Transverse colon (tissue), 4 donors: Measurements from ENCODE around the gene NOC2L. TPM values are rescaled to one million over a fixed set of nuclear protein-coding genes. Genes with fewer than 3 reads are reported as not detected.
A peak's percentile ranks its signal among the peaks of the same experiment; 100 is the strongest.

Source experiments
- DNase-seq: peaks from one replicate; pipeline ENCODE4 v3.0.0-alpha.2; 2019
- H3K27ac ChIP-seq, 4 donors: fragments of 200-600 bp; sonication (generic); 2 replicates each; pipeline ENCODE4 v1.5.1; 2016 to 2018; ENCODE audit warnings: inconsistent platforms in 4 of 4
- H3K27me3 ChIP-seq: fragments of 200-600 bp; sonication (generic); 2 replicates; pipeline ENCODE4 v1.5.1; 2017; ENCODE audit warnings: inconsistent platforms
- H3K36me3 ChIP-seq, 4 donors: fragments of 200-600 bp; sonication (generic); 2 replicates each; pipeline ENCODE4 v1.5.1; 2017 to 2019; ENCODE audit warnings: inconsistent platforms in 4 of 4
- H3K4me1 ChIP-seq, 4 donors: fragments of 200-600 bp; sonication (generic); 2 replicates each; pipeline ENCODE4 v1.5.1; 2017 to 2020; ENCODE audit warnings: inconsistent platforms in 4 of 4
- H3K4me3 ChIP-seq, 4 donors: fragments of 200-600 bp; sonication (generic); 1 replicate in 1 of 4; 2 replicates in 3 of 4; pipeline versions ENCODE4 v1.5.1 to v1.6.1; 2017 to 2019; ENCODE audit warnings: inconsistent platforms in 4 of 4
- H3K9me3 ChIP-seq, 2 donors: fragments of 200-600 bp; sonication (generic); 2 replicates each; pipeline ENCODE4 v1.5.1; 2017 to 2019; ENCODE audit warnings: inconsistent platforms in 2 of 2
- EP300 ChIP-seq: sonication (generic); formaldehyde crosslinking; IDR thresholded peaks from one replicate; pipeline ENCODE4 v1.6.1; 2017; ENCODE audit warnings: antibody characterized with exemption, low read depth
- POLR2A ChIP-seq: fragments of 450-650 bp; IDR thresholded peaks from one replicate; pipeline ENCODE4 v1.6.1; 2016; ENCODE audit warnings: antibody characterized with exemption, mild to moderate bottlenecking, moderate library complexity
- POLR2AphosphoS5 ChIP-seq, 3 donors: sonication (generic); formaldehyde crosslinking; IDR thresholded peaks; one replicate each; pipeline ENCODE4 v1.6.1; 2016; ENCODE audit warnings: antibody characterized with exemption in 3 of 3
- whole genome bisulfite sequencing, 2 donors: methylation state at CpG; one replicate each; pipeline ENCODE4 v1.1.5; 2018; ENCODE audit warnings: low coverage in 1 of 2; 5-methylcytosine and 5-hydroxymethylcytosine counted together
- in situ Hi-C, 4 donors: fragments of 200-750 bp; cut with MboI; loops; one replicate each; pipeline versions ENCODE4 v1.15.0 to v1.15.1; 2017; ENCODE audit warnings: low sequenced_read_pairs in 3 of 4, low pct_ligation_motif_present in 1 of 4, low pct_unique_long_range_greater_than_20kb in 1 of 4
- intact Hi-C: fragments of 100-400 bp; cut with DNase I; formaldehyde crosslinking; loops from one replicate; pipeline ENCODE4 v1.15.1; 2023; ENCODE audit warnings: low total_unique reads
- total RNA-seq, 4 donors: library from RNA; depleted of rRNA; stranded (reverse); fragments of >200 nt; gene quantifications; one replicate each; pipeline ENCODE4 v1.1.0, GENCODE V29; 2016
- TF ChIP-seq, protein P1 (sequence below), 5 experiments: fragments of 200-600 bp in 3 of 5; fragments of 450-650 bp in 2 of 5; sonication (generic) in 3 of 5; IDR thresholded peaks; 1 replicate in 2 of 5; 2 replicates in 3 of 5; pipeline ENCODE4 v1.5.1; 2016 to 2017; ENCODE audit warnings: antibody characterized with exemption in 5 of 5, inconsistent platforms in 3 of 5, mild to moderate bottlenecking in 2 of 5, moderate library complexity in 1 of 5

NOC2L gene
- total RNA-seq, 4 donors from 2014 or later, result 17.6 to 50.4 (median 31.6) TPM

DNA sequence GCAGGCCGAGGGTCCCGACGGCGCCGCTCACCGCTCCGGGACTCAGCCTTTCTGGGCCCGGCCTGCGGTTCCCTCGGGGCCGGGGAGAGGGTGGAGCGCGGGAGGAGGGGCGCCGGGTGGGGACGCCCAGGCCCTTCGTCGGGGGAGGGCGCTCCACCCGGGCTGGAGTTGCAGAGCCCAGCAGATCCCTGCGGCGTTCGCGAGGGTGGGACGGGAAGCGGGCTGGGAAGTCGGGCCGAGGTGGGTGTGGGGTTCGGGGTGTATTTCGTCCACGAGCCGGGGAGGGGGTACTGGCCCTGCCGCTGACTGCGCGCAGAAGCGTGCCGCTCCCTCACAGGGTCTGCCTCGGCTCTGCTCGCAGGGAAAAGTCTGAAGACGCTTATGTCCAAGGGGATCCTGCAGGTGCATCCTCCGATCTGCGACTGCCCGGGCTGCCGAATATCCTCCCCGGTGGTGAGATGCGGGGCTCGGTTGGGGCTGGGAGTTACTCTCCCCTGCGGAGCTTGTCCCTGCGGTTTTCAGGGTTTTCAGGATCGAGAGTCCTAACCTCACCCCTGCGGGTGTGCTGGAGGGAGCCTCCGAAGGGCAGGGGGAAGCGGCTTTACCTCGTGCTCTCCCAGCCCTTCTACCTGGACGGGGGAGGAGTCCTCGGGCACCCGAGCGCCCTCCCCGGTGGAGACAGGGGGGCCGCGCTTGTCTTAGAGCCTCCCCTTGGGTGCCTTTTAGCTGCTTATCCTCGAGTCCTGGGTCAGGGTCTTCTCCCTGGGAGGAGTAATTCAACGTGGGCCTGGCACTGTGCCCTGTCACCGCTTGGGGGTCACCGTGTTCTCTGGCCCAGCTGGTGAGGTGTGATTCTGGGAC, 33.3 kb downstream of the NOC2L start:
- H3K4me3 ChIP-seq, result peak overlapping the region in 2 of 4 donors; percentile 52 to 54
- no peak overlapping the region for H3K27ac ChIP-seq
- intact Hi-C loops (no loop called here), in situ Hi-C loops (no loop called here)
- peaks cover 18 to 35% (median 29%) of the 10 kb centered on the region in 4 donors for H3K4me1 ChIP-seq
- H3K9me3 ChIP-seq, result no peaks in the 10 kb centered on the region
- DNase-seq, result no peak
- TF ChIP-seq, protein P1, sequence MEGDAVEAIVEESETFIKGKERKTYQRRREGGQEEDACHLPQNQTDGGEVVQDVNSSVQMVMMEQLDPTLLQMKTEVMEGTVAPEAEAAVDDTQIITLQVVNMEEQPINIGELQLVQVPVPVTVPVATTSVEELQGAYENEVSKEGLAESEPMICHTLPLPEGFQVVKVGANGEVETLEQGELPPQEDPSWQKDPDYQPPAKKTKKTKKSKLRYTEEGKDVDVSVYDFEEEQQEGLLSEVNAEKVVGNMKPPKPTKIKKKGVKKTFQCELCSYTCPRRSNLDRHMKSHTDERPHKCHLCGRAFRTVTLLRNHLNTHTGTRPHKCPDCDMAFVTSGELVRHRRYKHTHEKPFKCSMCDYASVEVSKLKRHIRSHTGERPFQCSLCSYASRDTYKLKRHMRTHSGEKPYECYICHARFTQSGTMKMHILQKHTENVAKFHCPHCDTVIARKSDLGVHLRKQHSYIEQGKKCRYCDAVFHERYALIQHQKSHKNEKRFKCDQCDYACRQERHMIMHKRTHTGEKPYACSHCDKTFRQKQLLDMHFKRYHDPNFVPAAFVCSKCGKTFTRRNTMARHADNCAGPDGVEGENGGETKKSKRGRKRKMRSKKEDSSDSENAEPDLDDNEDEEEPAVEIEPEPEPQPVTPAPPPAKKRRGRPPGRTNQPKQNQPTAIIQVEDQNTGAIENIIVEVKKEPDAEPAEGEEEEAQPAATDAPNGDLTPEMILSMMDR (IDR thresholded peaks at IDR 0.05), result no peak
- TF ChIP-seq POLR2AphosphoS5 (IDR thresholded peaks at IDR 0.05), result no peak
- no peak for TF ChIP-seq EP300
- TF ChIP-seq POLR2A, result no peak
- peaks cover 100% of the 10 kb centered on the region for H3K27me3 ChIP-seq
- no peaks in the 10 kb centered on the region for H3K36me3 ChIP-seq
- 3% methylated on average over 63 of the region's 65 CpGs; no CpG with 5 or more reads in 1 of the 2 donors for WGBS, 2 donors

DNA sequence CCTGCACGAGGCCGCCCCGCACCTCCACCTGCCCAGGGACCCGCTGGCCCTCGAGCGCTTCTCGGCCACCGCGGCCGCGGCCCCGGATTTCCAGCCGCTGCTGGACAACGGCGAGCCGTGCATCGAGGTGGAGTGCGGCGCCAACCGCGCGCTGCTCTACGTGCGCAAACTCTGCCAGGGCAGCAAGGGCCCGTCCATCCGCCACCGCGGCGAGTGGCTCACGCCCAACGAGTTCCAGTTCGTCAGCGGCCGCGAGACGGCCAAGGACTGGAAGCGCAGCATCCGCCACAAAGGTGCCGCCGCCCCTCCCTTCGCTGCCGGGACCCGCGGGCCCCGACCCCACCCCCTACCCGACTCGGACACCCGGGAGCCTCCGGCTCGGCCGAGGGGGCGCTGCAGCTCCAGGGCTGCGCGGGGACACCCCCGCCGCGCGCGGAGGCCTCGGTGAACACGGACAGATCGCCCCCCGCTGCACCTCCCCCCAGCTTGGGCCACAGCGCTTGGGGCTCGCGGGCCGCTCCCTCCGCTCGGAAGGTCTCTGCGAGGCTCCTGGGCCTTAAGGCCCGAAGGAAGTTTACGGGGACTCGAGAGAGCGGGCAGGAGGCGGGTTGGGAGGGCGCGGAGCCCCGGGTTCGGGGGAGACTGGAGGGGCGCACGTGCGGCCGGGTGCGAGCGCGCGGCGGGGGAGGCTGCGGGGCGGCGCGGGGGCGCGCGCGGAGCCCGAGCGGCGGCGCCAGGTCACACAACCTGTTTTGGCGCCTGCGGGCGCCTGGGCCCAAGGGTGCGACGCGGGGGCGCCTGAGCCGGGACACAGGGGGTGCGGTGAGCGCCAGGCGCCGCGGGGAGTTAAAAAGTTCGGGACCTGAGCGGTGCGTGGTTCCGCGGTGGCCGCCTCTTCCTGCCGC, 34.1 kb downstream of the NOC2L start:
- intact Hi-C loops (no loop called here), in situ Hi-C loops (no loop called here)
- TF ChIP-seq POLR2A (no peak), POLR2AphosphoS5 (IDR thresholded peaks at IDR 0.05) (no peak), EP300 (no peak)
- TF ChIP-seq, protein P1 (IDR thresholded peaks at IDR 0.05), result no peak
- no peaks in the 10 kb centered on the region for H3K9me3 ChIP-seq
- WGBS, 2 donors, result 3% methylated on average over 42 of the region's 120 CpGs; no CpG with 5 or more reads in 1 of the 2 donors
- peaks cover 24 to 43% (median 36%) of the 10 kb centered on the region in 4 donors for H3K4me1 ChIP-seq
- no peaks in the 10 kb centered on the region for H3K36me3 ChIP-seq
- H3K27me3 ChIP-seq, result peaks cover 100% of the 10 kb centered on the region
- peak; percentile 36 for DNase-seq
- peak overlapping the region in 1 of 4 donors; percentile 4 for H3K27ac ChIP-seq
- peak overlapping the region in 3 of 4 donors; percentile 32 to 54 (median 52) for H3K4me3 ChIP-seq

DNA sequence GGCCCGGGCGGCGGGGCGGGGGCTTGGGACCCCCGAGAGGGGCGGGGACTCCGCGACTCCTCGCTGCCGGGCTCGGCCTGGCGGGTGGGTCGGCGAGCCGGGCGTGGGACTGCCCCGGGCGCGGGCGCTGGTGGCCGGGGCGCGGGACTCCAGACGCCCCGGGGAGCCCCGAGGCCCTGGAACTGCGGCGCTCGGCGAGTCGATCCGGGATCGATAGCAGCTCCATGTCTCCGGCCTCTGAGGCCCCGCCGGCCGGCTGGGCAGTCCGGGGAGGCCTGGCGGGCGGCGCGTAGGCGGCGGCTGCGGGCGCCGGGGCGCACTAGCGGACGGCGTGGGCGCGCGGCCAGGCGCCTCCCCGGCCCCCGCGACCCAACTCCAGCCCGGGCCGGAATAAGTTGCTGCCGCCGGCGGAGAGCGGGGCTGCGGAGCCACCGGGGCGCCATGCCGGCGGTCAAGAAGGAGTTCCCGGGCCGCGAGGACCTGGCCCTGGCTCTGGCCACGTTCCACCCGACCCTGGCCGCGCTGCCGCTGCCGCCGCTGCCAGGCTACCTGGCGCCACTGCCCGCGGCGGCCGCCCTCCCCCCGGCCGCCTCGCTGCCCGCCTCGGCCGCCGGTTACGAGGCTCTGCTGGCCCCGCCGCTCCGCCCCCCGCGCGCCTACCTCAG, 34.9 kb downstream of the NOC2L start:
- 0% methylated on average over 46 of the region's 98 CpGs; no CpG with 5 or more reads in 1 of the 2 donors for WGBS, 2 donors
- peak overlapping the region in 3 of 4 donors; percentile 32 to 54 (median 52) for H3K4me3 ChIP-seq
- no peaks in the 10 kb centered on the region for H3K36me3 ChIP-seq
- TF ChIP-seq, protein P1 (IDR thresholded peaks at IDR 0.05), result no peak
- TF ChIP-seq POLR2A (no peak), POLR2AphosphoS5 (IDR thresholded peaks at IDR 0.05) (no peak), EP300 (no peak)
- no peak for DNase-seq
- H3K9me3 ChIP-seq, result no peaks in the 10 kb centered on the region
- no peak overlapping the region for H3K27ac ChIP-seq
- intact Hi-C loops (no loop called here), in situ Hi-C loops (no loop called here)
- peaks cover 24 to 43% (median 36%) of the 10 kb centered on the region in 4 donors for H3K4me1 ChIP-seq
- H3K27me3 ChIP-seq, result peaks cover 100% of the 10 kb centered on the region
